Stimulated activated naive CD8-positive, alpha-beta T cell treated with anti-CD3 and anti-CD28 coated beads, Interleukin-15, amount 100 ng/mL, for 72 hours (primary cell): ENCODE results near the gene SRR.

ENCODE experiments used
- ATAC-seq: fragments of 150-1000 bp; cut with Tn5 transposase; 2 replicates; pipeline ENCODE4 v1.10.0; 2021; ENCODE audit warnings: mild to moderate bottlenecking, moderate library complexity
- DNase-seq, 2 donors: peaks; one replicate each; pipeline ENCODE4 v3.0.0; 2021 to 2022
- H3K27ac Mint-ChIP-seq, 2 donors: one replicate each; pipeline ENCODE4 v1.8.0; 2022; ENCODE audit warnings: mild to moderate bottlenecking in 2 of 2, mixed read lengths in 2 of 2, moderate library complexity in 2 of 2
- H3K27me3 Mint-ChIP-seq: one replicate; pipeline ENCODE4 v1.8.0; 2022; ENCODE audit warnings: mixed read lengths
- H3K4me1 Mint-ChIP-seq: one replicate; pipeline ENCODE4 v1.8.0; 2022; ENCODE audit warnings: mild to moderate bottlenecking, mixed read lengths
- H3K4me3 Mint-ChIP-seq, 2 donors: one replicate each; pipeline ENCODE4 v1.8.0; 2022; ENCODE audit warnings: mild to moderate bottlenecking in 2 of 2, mixed read lengths in 2 of 2, moderate library complexity in 1 of 2
- H3K9me3 Mint-ChIP-seq, 2 donors: one replicate each; pipeline ENCODE4 v1.8.0; 2022; ENCODE audit warnings: mixed read lengths in 2 of 2

The SRR gene

DNA sequence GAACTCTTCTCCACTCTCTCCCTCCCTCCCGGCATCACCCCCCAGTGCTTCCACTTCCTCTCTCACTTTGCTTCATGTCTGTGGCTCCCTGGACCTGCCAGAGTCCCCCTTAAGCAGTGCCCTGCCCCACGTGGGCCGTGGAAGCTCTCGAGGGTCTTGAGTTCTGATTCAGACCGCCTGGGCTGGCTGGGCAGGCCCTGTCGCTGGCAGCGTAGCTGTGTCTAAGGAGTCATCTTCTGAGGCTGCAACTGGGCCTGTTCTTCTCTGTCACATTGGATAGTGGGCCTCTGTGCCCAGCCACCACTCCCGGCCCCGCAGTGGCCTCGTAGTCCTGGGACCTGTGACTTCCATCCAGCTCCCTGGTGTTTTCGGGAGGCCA, 66.5 kb downstream of the SRR start:
- Mint-ChIP-seq H3K27ac (peak overlapping the region in 1 of 2 donors; percentile 84), H3K4me1 (no peaks in the 10 kb centered on the region), H3K4me3 (no peak overlapping the region), H3K27me3 (no peaks in the 10 kb centered on the region), H3K9me3 (no peaks in the 10 kb centered on the region)
- DNase-seq = no peak
- no peak for ATAC-seq

DNA sequence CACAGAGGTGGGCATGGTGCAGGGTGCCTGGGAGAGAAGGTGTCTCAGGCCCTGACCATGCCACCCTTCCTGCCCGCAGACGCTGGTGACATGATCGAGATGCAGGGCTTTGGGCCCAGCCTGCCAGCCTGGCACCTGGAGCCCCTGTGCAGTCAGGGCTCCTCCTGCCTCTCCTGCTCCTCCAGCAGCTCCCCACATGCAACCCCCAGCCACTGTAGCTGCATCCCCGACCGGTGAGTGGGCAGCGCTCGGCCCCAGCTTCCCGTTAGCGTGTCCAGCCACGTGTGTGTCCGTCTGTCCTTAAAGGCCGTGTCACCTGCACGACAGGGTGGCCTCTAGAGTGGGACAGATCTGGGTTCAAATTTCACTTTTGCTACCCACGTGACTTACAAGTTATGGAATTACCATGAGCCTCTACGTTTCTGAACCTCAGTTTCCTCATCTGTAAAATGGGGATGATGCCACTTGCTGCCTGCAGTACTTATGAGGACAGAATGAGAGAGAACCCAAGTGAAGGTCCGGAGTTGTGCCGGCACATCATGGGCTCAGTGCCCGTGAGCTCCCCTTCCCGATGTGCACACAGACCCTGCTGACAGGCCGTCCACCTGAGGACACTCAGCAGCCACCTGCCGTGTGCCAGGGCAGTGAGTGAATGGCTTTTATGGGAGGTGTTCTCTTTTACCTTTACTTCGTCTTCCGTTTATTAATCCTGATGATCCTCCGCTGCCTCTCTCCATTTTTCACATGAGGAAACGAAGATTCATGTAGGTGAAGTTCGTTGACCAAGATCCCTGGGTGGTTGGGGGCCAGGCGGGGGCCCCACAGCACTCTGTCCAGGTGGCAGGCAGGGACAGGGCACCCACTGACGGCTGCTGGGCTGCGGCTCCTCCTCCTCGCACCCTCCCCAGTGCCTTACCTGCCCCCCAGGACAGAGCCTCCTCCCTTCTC, 67.7 kb downstream of the SRR start:
- ATAC-seq (no peak), DNase-seq (no peak)
- H3K27ac Mint-ChIP-seq = peak overlapping the region in 1 of 2 donors; percentile 55
- no peak overlapping the region for H3K4me3 Mint-ChIP-seq
- H3K4me1 Mint-ChIP-seq = no peaks in the 10 kb centered on the region
- no peaks in the 10 kb centered on the region for H3K27me3 Mint-ChIP-seq
- no peaks in the 10 kb centered on the region for H3K9me3 Mint-ChIP-seq

DNA sequence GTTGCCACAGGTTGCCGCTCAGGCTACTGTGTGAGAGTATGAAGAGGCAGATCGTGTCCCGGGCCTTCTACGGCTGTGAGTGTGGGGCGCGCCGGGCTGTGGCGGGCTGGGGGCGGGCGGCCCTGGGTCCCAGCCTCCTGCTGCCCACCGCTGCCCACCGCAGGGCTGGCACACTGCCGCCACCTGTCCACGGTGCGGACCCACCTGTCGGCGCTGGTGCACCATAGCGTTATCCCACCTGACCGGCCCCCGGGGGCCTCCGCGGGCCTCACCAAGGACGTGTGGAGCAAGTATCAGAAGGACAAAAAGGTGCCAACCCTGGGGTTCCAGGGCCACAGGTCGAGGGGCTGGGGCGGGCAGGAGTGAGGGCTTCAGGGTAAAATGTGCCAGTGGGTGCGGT, 68.4 kb downstream of the SRR start:
- Mint-ChIP-seq H3K4me1 (no peaks in the 10 kb centered on the region), H3K9me3 (no peaks in the 10 kb centered on the region), H3K27ac (peak overlapping the region in 1 of 2 donors; percentile 54), H3K27me3 (no peaks in the 10 kb centered on the region), H3K4me3 (no peak overlapping the region)
- DNase-seq (no peak), ATAC-seq (peak; percentile 44)

DNA sequence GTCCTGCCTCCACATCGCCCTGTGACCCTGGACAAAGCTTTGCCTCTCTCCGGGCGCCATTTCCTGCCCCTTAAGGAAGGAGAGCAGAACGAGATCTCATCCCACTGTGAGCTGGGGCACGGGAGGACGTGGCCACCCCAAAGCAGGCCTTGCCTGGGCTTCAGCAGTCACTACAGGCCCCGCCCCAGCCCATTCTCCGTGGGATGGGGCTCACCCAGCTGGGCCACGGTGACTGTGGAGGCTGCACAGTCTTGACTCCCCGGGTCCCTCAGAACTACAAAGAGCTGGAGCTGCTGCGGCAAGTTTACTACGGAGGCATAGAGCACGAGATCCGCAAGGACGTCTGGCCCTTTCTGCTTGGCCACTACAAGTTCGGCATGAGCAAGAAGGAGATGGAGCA, 68.9 kb downstream of the SRR start:
- no peaks in the 10 kb centered on the region for H3K27me3 Mint-ChIP-seq
- ATAC-seq = no peak
- no peaks in the 10 kb centered on the region for H3K4me1 Mint-ChIP-seq
- no peak overlapping the region for H3K4me3 Mint-ChIP-seq
- H3K9me3 Mint-ChIP-seq = no peaks in the 10 kb centered on the region
- no peak for DNase-seq
- no peak overlapping the region for H3K27ac Mint-ChIP-seq

DNA sequence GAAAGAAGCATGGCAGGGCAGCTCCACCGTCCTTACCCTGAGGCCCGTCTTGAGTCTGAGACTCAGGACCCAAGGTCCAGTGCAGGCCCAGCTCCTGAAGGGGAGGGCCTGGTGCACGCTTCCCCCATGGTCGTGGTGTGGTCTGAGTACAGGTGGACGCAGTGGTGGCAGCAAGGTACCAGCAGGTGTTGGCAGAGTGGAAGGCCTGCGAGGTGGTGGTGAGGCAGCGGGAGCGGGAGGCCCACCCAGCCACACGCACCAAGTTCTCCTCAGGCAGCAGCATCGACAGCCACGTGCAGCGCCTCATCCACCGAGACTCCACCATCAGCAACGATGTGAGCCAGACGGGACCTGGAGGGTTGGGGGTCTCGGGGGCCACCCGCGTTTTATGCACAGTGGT, 69.4 kb downstream of the SRR start:
- no peak for ATAC-seq
- no peak for DNase-seq
- no peaks in the 10 kb centered on the region for H3K27me3 Mint-ChIP-seq
- no peak overlapping the region for H3K27ac Mint-ChIP-seq
- no peak overlapping the region for H3K4me3 Mint-ChIP-seq
- no peaks in the 10 kb centered on the region for H3K9me3 Mint-ChIP-seq
- no peaks in the 10 kb centered on the region for H3K4me1 Mint-ChIP-seq
